Coronary artery (tissue), 2 donors: Measurements from ENCODE around the gene SYT5.

Experiments used
- DNase-seq: peaks from one replicate; pipeline ENCODE4 v3.0.0-alpha.2; 2017; ENCODE audit warnings: low spot score
- H3K27ac ChIP-seq, 2 donors: fragments of 200-600 bp; sonication (generic); one replicate each; pipeline ENCODE4 v1.5.1; 2016 to 2019
- H3K4me3 ChIP-seq: fragments of 200-600 bp; sonication (generic); 2 replicates; pipeline ENCODE4 v1.5.1; 2016; ENCODE audit warnings: mild to moderate bottlenecking, moderate library complexity
- TF ChIP-seq, protein P1 (sequence below): fragments of 200-600 bp; sonication (generic); IDR thresholded peaks from one replicate; pipeline ENCODE4 v1.5.1; 2019; ENCODE audit warnings: antibody characterized with exemption

SYT5 gene

DNA sequence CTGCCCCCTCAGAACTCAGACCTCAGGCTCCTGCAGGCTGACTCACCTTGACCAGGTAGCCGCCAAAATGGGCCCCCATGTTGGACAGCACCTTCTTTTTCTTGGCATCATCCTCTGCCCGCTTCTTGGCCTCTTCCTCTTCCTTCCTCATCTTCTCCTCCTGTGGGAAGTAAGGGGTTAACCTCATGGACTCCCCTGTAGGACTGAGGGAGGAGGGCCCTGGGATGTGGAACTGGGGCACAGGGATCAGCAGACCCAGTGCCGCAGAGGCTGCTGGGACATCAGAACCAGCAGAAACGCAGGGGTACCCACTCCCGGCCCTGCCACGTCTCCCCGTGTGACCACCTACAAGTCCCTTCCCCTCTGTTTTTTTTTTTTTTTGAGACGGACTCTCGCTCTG lies 42.2 kb downstream of the SYT5 start:
- Histone ChIP-seq H3K27ac (no peak overlapping the region), H3K4me3 (no peak overlapping the region)
- no peak for DNase-seq
- TF ChIP-seq, protein P1, sequence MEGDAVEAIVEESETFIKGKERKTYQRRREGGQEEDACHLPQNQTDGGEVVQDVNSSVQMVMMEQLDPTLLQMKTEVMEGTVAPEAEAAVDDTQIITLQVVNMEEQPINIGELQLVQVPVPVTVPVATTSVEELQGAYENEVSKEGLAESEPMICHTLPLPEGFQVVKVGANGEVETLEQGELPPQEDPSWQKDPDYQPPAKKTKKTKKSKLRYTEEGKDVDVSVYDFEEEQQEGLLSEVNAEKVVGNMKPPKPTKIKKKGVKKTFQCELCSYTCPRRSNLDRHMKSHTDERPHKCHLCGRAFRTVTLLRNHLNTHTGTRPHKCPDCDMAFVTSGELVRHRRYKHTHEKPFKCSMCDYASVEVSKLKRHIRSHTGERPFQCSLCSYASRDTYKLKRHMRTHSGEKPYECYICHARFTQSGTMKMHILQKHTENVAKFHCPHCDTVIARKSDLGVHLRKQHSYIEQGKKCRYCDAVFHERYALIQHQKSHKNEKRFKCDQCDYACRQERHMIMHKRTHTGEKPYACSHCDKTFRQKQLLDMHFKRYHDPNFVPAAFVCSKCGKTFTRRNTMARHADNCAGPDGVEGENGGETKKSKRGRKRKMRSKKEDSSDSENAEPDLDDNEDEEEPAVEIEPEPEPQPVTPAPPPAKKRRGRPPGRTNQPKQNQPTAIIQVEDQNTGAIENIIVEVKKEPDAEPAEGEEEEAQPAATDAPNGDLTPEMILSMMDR = no peak

DNA sequence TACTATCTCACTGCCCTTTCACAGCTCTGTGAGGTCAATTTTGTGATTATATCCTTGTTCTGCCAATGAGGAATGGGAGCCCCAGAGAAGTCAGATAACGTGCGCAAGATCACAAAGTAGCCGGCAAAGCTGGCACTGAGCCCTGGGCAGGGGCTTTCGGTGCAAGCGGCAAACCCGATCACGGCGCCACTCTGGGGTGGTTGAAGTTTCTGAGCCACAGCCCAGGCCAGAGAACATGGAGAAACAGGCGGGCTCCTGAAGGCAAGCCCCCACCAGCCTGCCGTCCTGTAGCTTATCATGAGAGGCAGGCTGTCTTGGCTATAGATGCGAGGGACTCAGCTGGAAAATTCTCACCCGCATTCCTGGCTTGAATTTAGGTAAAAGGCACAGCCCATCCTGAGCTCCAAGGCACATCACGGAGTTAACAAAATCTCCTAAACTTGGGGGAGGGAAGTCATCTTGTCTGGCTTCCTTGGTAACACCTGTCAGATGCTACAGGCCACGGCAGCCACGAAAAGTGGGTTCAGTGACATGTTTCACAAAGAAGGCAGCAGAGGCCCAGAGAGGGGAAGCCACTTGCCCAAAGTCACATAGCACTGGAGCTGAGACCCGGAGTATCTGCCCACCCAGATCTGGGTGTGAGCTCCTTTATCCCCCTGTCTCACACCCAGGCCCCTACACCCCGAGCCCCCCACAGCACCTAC lies 43.5 kb downstream of the SYT5 start:
- H3K4me3 ChIP-seq = no peak overlapping the region
- no peak overlapping the region for H3K27ac ChIP-seq
- TF ChIP-seq, protein P1 = no peak
- DNase-seq = no peak

DNA sequence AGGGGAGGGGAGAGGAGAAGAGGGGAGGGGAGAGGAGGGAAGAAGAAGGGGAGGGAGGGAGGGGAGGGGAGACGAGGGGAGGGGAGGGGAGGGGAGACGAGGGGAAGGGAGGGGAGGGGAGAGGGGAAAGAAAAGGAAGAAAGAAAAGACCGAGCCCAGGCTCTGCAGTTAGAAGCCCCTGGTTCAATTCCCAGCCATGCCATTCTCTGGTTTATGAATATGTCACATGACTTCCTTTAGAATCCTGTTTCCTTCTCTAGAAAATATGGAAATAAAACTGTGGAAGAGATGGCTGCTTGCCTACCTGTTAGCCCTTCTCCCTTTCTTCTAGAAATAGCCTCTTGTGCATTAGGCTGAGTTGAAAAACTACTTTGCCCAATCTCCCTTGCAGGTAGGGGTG lies 45.4 kb downstream of the SYT5 start:
- DNase-seq = no peak
- TF ChIP-seq, protein P1 = no peak
- Histone ChIP-seq H3K27ac (no peak overlapping the region), H3K4me3 (no peak overlapping the region)

DNA sequence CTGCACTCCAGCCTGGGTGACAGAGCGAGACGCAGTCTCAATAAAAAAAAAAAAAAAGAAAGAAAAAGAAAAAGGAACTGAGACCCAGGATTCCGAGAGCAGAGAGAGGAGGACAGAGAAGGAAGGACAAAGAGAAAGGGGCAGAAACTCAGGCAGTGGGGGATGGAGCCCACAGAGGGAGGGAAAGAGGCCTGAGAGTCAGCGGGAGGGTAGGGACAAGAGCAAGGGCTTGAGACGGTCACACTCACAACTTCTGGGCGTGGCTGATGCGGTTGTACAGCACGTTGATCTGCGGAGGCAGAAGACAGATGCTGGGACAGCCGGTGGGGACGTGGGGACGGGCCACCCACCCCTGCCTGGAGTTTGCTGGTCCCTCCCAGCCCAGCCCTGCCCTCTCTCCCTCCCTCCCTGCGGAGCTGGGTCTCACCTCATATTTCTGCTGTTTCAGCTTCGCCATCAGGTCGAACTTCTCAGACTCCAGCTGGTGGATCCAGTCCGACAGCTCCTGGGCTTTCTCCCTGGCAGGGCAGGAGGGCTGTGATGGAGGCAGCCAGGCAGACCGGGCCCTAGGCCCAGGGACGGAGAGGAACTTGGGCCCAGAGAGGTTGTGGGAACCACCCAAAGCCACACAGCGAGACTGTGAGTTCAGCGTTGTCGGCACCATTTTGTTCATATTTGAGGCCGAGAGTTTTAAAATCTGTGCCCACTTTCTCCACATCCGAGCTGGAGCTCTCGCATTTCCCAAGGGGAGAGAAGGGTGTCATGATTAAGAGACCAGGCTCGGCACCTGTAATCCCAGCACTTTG lies 46.2 kb downstream of the SYT5 start:
- no peak overlapping the region for H3K4me3 ChIP-seq
- H3K27ac ChIP-seq = no peak overlapping the region
- TF ChIP-seq, protein P1 = no peak
- no peak for DNase-seq

DNA sequence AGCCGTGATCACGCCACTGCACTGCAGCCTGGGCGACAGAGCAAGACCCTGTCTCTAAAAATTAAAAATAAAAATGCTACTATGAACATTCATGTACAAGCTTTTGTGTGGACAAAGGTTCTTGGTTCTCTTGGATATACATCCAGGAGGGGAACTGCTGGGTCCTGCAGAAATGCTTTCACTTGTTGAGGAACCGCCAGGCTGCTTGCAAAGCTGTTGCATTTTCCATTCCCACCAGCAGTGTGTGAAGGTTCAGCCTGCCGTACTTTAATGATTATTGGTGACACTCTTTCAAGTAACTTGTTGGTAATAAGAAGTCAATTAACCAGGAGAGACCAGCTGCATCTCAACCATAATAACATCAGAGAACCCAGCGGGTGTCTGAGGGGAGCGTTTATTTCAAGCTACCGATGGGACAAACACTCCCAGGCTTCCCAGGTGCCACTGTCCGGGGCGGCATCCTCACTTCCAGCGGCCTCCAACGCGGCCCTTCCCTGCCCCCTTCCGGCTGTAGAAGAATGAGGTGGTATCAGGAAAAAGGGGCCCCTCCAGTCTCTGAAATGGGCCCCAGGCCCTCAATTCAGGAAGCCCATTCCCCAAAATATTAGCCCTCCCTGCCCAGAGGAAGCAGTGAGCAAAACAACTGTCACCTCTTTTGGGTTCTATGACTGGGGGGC lies 47.5 kb downstream of the SYT5 start:
- DNase-seq = no peak
- no peak overlapping the region for H3K4me3 ChIP-seq
- TF ChIP-seq, protein P1 = no peak
- no peak overlapping the region for H3K27ac ChIP-seq

DNA sequence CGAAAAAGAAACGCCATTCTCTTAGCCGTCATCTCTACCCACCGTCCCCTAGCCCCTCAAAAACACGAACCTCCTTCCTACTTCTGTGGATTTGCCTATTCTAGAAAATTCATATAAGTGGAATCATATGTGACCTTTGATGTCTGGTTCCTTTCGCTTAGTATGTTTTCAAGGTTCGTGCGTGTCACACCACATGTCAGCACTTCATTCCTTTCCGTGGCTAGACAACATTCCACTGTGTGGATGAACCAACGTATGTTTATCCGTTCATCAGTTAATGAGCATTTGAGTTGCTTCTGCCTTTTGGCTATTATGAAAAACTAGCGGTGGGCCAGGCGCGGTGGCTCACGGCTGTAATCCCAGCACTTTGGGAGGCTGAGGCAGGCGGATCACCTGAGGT lies 48.7 kb downstream of the SYT5 start:
- TF ChIP-seq, protein P1 = no peak
- no peak for DNase-seq
- Histone ChIP-seq H3K4me3 (no peak overlapping the region), H3K27ac (no peak overlapping the region)
